Transverse colon (tissue), 4 donors: ENCODE data around the gene WDR62. TPM values are rescaled to one million over a fixed set of nuclear protein-coding genes. Genes with fewer than 3 reads are reported as not detected.

ENCODE experiments used
- DNase-seq: peaks from one replicate; pipeline ENCODE4 v3.0.0-alpha.2; 2019
- H3K27ac ChIP-seq, 4 donors: fragments of 200-600 bp; sonication (generic); 2 replicates each; pipeline ENCODE4 v1.5.1; 2016 to 2018; ENCODE audit warnings: inconsistent platforms in 4 of 4
- H3K27me3 ChIP-seq: fragments of 200-600 bp; sonication (generic); 2 replicates; pipeline ENCODE4 v1.5.1; 2017; ENCODE audit warnings: inconsistent platforms
- H3K36me3 ChIP-seq, 4 donors: fragments of 200-600 bp; sonication (generic); 2 replicates each; pipeline ENCODE4 v1.5.1; 2017 to 2019; ENCODE audit warnings: inconsistent platforms in 4 of 4
- H3K4me1 ChIP-seq, 4 donors: fragments of 200-600 bp; sonication (generic); 2 replicates each; pipeline ENCODE4 v1.5.1; 2017 to 2020; ENCODE audit warnings: inconsistent platforms in 4 of 4
- H3K4me3 ChIP-seq, 4 donors: fragments of 200-600 bp; sonication (generic); 1 replicate in 1 of 4; 2 replicates in 3 of 4; pipeline versions ENCODE4 v1.5.1 to v1.6.1; 2017 to 2019; ENCODE audit warnings: inconsistent platforms in 4 of 4
- H3K9me3 ChIP-seq, 2 donors: fragments of 200-600 bp; sonication (generic); 2 replicates each; pipeline ENCODE4 v1.5.1; 2017 to 2019; ENCODE audit warnings: inconsistent platforms in 2 of 2
- EP300 ChIP-seq: sonication (generic); formaldehyde crosslinking; IDR thresholded peaks from one replicate; pipeline ENCODE4 v1.6.1; 2017; ENCODE audit warnings: antibody characterized with exemption, low read depth
- POLR2A ChIP-seq: fragments of 450-650 bp; IDR thresholded peaks from one replicate; pipeline ENCODE4 v1.6.1; 2016; ENCODE audit warnings: antibody characterized with exemption, mild to moderate bottlenecking, moderate library complexity
- POLR2AphosphoS5 ChIP-seq, 3 donors: sonication (generic); formaldehyde crosslinking; IDR thresholded peaks; one replicate each; pipeline ENCODE4 v1.6.1; 2016; ENCODE audit warnings: antibody characterized with exemption in 3 of 3
- WGBS, 2 donors: methylation state at CpG; one replicate each; pipeline ENCODE4 v1.1.5; 2018; ENCODE audit warnings: low coverage in 1 of 2; 5-methylcytosine and 5-hydroxymethylcytosine counted together
- in situ Hi-C, 4 donors: fragments of 200-750 bp; cut with MboI; loops; one replicate each; pipeline versions ENCODE4 v1.15.0 to v1.15.1; 2017; ENCODE audit warnings: low sequenced_read_pairs in 3 of 4, low pct_ligation_motif_present in 1 of 4, low pct_unique_long_range_greater_than_20kb in 1 of 4
- intact Hi-C: fragments of 100-400 bp; cut with DNase I; formaldehyde crosslinking; loops from one replicate; pipeline ENCODE4 v1.15.1; 2023; ENCODE audit warnings: low total_unique reads
- total RNA-seq, 4 donors: library from RNA; depleted of rRNA; stranded (reverse); fragments of >200 nt; gene quantifications; one replicate each; pipeline ENCODE4 v1.1.0, GENCODE V29; 2016
- TF ChIP-seq, protein P1 (sequence below), 5 experiments: fragments of 200-600 bp in 3 of 5; fragments of 450-650 bp in 2 of 5; sonication (generic) in 3 of 5; IDR thresholded peaks; 1 replicate in 2 of 5; 2 replicates in 3 of 5; pipeline ENCODE4 v1.5.1; 2016 to 2017; ENCODE audit warnings: antibody characterized with exemption in 5 of 5, inconsistent platforms in 3 of 5, mild to moderate bottlenecking in 2 of 5, moderate library complexity in 1 of 5

WDR62 gene
- total RNA-seq, 4 donors from 2014 or later, result 0.37 to 20.7 (median 0.97) TPM

DNA sequence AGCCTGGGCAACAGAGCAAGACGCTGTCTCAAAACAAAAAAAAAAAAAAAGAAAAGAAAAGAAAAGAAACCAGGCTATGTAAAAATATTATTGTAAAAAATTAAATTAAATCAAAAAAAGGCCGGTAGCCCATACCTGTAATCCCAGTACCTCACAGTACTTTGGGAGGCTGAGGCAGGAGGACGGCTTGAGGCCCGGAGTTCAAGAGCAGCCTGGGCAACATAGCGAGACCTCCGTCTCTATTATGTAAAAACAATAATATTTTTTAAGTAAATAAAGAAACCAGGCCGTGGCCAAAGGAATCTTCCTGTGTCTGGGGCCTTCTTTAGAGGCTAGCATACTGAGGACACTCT, 84.4 kb downstream of the WDR62 start:
- no peaks in the 10 kb centered on the region for H3K27me3 ChIP-seq
- WGBS, 2 donors, result 43 to 49% methylated on average over 6 to 7 of the region's 7 CpGs
- DNase-seq, result no peak
- H3K9me3 ChIP-seq, result no peaks in the 10 kb centered on the region
- peak overlapping the region; percentile 62 to 81 (median 76) for H3K4me3 ChIP-seq
- peaks cover 3 to 31% (median 27%) of the 10 kb centered on the region in 4 donors for H3K4me1 ChIP-seq
- peaks cover 0 to 14% (median 9%) of the 10 kb centered on the region in 4 donors for H3K36me3 ChIP-seq
- in situ Hi-C loops (no loop called here), intact Hi-C loops (no loop called here)
- peak overlapping the region; percentile 96 to 99 (median 98) for H3K27ac ChIP-seq
- TF ChIP-seq, protein P1, sequence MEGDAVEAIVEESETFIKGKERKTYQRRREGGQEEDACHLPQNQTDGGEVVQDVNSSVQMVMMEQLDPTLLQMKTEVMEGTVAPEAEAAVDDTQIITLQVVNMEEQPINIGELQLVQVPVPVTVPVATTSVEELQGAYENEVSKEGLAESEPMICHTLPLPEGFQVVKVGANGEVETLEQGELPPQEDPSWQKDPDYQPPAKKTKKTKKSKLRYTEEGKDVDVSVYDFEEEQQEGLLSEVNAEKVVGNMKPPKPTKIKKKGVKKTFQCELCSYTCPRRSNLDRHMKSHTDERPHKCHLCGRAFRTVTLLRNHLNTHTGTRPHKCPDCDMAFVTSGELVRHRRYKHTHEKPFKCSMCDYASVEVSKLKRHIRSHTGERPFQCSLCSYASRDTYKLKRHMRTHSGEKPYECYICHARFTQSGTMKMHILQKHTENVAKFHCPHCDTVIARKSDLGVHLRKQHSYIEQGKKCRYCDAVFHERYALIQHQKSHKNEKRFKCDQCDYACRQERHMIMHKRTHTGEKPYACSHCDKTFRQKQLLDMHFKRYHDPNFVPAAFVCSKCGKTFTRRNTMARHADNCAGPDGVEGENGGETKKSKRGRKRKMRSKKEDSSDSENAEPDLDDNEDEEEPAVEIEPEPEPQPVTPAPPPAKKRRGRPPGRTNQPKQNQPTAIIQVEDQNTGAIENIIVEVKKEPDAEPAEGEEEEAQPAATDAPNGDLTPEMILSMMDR (IDR thresholded peaks at IDR 0.05), result no peak
- TF ChIP-seq POLR2A, result no peak
- no peak for TF ChIP-seq POLR2AphosphoS5 (IDR thresholded peaks at IDR 0.05)
- no peak for TF ChIP-seq EP300

DNA sequence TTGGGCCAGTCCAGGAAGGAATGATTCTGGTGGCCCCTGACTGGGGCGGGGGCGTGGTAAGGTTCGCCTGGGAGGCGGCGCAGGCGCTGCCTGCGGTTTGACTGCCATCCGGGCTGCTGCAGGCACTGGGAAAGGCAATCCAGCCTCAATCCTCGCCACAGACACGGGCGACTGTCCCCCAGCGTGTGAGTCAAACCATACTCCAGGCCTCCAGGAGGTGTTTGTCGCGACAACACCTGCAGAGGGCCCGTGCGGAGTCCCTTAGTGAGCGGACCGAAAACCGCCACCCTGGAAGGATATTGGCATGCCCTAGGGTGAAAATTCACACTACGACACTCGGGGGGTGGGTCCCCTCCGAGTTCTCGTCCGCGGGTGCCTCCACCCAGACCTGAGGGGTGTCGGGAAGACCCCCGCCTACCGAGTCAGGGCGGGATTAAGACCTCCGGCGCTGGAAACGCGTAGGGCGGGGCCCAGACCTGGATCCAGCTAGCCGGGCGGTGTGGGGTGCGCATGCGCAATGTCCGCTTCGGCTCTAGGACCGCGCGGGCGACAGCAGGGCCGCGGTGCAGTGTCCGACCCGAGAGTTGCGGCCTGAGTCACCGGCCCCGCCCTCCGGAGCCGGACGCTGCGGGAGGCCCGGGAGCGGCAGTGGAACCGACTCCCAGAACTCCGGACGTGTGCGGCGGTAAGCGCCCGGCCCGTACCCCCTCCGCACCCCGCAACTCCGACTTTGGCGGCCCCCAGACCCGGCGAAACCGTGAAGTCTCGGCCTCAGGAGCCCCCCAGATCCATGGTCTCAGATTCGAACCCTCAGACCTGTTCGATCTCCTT, 85.0 kb downstream of the WDR62 start, which contains the start of gene CAPNS1:
TSS of gene CAPNS1 (plus strand) at position 594 of the 831 bp plus-strand sequence. CDS start 946 bp downstream, outside the sequence.
- peak; percentile 98 for DNase-seq
- peaks cover 0 to 20% (median 9%) of the 10 kb centered on the region in 4 donors for H3K36me3 ChIP-seq
- peak within 1 kb of the TSS; percentile 74 to 92 (median 80) for H3K4me3 ChIP-seq
- 0% methylated on average over 41 of the region's 75 CpGs; no CpG with 5 or more reads in 1 of the 2 donors for WGBS, 2 donors
- TF ChIP-seq POLR2AphosphoS5 (IDR thresholded peaks at IDR 0.05) (peak; percentile 96 to 98 (median 98)), POLR2A (peak; percentile 99), EP300 (no peak)
- TF ChIP-seq, protein P1 (IDR thresholded peaks at IDR 0.05), result peak in 2 of 5 experiments; percentile 28 to 49
- H3K4me1 ChIP-seq, result peaks cover 3 to 31% (median 27%) of the 10 kb centered on the region in 4 donors
- no peaks in the 10 kb centered on the region for H3K27me3 ChIP-seq
- intact Hi-C loops, result no loop called here
- no peaks in the 10 kb centered on the region for H3K9me3 ChIP-seq
- in situ Hi-C loops, result no loop called here
- peak within 1 kb of the TSS; percentile 96 to 99 (median 98) for H3K27ac ChIP-seq

DNA sequence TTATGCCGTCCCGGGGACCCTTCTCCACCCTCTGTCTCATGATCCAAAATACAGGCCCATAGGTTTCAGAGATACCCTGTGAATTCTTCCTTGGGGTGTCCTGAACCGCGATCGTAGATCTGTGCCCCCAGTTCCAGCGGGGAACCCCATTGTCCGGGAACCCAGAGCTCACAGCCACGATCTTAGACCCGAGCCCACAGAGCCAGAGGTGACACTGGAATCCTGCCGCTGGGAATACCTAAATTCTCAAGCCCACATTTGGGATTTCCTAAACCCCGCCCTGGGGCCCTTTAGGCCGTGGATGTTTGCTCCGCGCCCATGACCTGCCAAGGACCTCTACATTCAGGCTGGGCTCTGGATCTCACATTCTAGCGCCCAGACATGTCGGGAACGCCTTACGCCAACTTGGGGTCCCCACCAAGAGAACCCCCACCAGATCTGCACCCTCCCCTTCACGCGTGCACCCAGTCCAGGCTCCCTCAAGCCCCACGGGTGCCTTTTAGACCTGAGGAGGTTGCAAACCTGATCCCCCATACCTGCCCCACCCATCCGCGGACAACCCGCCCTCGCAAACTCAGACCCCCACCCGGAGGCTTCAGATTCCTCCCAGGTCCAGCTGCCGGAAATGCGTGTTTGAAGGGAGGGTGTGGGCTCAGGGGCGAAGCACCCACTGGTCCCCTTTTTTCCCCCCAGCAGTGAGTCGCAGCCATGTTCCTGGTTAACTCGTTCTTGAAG, 85.8 kb downstream of the WDR62 start:
- H3K4me1 ChIP-seq, result peaks cover 3 to 31% (median 27%) of the 10 kb centered on the region in 4 donors
- intact Hi-C loops, result no loop called here
- TF ChIP-seq EP300, result no peak
- no peak for TF ChIP-seq POLR2AphosphoS5 (IDR thresholded peaks at IDR 0.05)
- TF ChIP-seq POLR2A, result no peak
- TF ChIP-seq, protein P1 (IDR thresholded peaks at IDR 0.05), result no peak
- no peaks in the 10 kb centered on the region for H3K9me3 ChIP-seq
- H3K36me3 ChIP-seq, result peaks cover 0 to 26% (median 11%) of the 10 kb centered on the region in 4 donors
- peak; percentile 53 for DNase-seq
- H3K27me3 ChIP-seq, result no peaks in the 10 kb centered on the region
- WGBS, 2 donors, result 0% methylated on average over 29 of the region's 31 CpGs; no CpG with 5 or more reads in 1 of the 2 donors
- peak overlapping the region; percentile 74 to 92 (median 80) for H3K4me3 ChIP-seq
- in situ Hi-C loops, result no loop called here
- peak overlapping the region; percentile 96 to 99 (median 98) for H3K27ac ChIP-seq
